Retinal pigment epithelial cell (primary cell): Measurements from ENCODE around the gene TMEM63C.
A peak's percentile ranks its signal among the peaks of the same experiment; 100 is the strongest.

ENCODE experiments used
- DNase-seq: peaks from one replicate; pipeline ENCODE4 v3.0.0-alpha.2; 2010; ENCODE audit warnings: low read depth
- H3K4me3 ChIP-seq: 2 replicates; pipeline ENCODE4 v1.5.1; 2011; ENCODE audit warnings: mild to moderate bottlenecking, low read length, control low read depth, moderate library complexity
- CTCF ChIP-seq: conservative IDR thresholded peaks from 2 replicates; pipeline ENCODE4 v1.5.1; 2011; ENCODE audit warnings: low read depth, low read length, control low read depth, inconsistent platforms

The TMEM63C gene

DNA sequence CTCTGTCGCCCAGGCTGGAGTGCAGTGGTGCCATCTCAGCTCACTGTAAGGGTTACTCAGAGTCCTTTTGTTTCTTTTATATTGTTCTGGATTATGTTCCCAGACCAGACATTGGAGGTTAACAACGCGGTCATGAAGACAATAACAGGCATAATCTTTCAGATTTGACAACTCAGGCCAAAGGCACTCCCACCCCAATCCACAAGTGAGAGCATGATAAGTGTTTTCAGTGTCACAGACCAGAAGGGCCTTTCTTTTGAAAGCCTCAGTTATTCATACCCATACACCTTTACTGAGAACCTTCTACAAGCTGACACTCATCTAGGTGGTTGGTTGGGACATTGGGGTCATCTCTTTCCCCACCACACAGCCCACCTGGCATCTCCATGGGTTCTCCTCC lies 2.9 kb upstream of the TMEM63C start:
- no peak for TF ChIP-seq CTCF
- H3K4me3 ChIP-seq = no peak overlapping the region
- DNase-seq = no peak

GRCh38 chr14:77180726-77181602 lies 634 bp upstream of the TMEM63C start:
- TF ChIP-seq CTCF = no peak
- peak overlapping the region; percentile 69 for H3K4me3 ChIP-seq
- no peak for DNase-seq

GRCh38 chr14:77183896-77184295 lies 2.3 kb downstream of the TMEM63C start:
- no peak for DNase-seq
- H3K4me3 ChIP-seq = no peak overlapping the region
- TF ChIP-seq CTCF = no peak

- TF ChIP-seq CTCF = no peak
- no peak overlapping the region for H3K4me3 ChIP-seq
- DNase-seq = no peak
Measured at GRCh38 chr14:77184396-77185092, 2.9 kb downstream of the TMEM63C start.

DNA sequence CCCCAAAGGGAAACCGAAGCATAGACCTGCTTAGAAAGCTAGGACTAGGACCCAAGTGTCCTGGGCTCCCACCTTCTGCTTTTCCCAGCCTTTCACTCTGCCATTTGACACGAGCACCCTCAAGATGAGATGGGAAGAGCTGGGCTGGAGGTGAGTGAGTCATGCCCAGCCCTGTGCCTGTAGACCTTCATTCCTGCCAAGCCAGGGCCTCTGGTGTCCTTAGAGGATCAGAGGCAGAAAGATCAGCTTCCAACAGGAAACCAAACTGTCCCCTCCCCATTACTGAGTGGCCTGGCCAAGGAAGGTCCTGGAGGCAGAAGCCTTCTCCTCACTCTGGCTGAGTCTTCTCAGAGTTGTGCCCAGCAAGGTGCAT lies 3.5 kb downstream of the TMEM63C start:
- H3K4me3 ChIP-seq = no peak overlapping the region
- TF ChIP-seq CTCF = no peak
- DNase-seq = no peak

GRCh38 chr14:77186911-77187648 lies 5.5 kb downstream of the TMEM63C start:
- no peak for TF ChIP-seq CTCF
- peak; percentile 82 for DNase-seq
- no peak overlapping the region for H3K4me3 ChIP-seq
